Esophagus muscularis mucosa (tissue), 4 donors: ENCODE data around the gene USP27X. TPM values are rescaled to one million over a fixed set of nuclear protein-coding genes. Genes with fewer than 3 reads are reported as not detected.

Source experiments
- DNase-seq: peaks from one replicate; pipeline ENCODE4 v3.0.0-alpha.2; 2017; ENCODE audit errors: extremely low spot score
- H3K27ac ChIP-seq, 4 donors: fragments of 200-600 bp; sonication (generic); replicated peaks in 1 of 4; 1 replicate in 3 of 4; 2 replicates in 1 of 4; pipeline ENCODE4 v1.5.1; 2016 to 2019; ENCODE audit warnings: mild to moderate bottlenecking in 1 of 4
- H3K27me3 ChIP-seq, 4 donors: fragments of 200-600 bp; sonication (generic); one replicate each; pipeline versions ENCODE4 v1.5.1 to v1.6.0; 2016 to 2019
- H3K36me3 ChIP-seq, 4 donors: fragments of 200-600 bp; sonication (generic); one replicate each; pipeline ENCODE4 v1.5.1; 2016 to 2019
- H3K4me1 ChIP-seq, 4 donors: fragments of 200-600 bp; sonication (generic); one replicate each; pipeline ENCODE4 v1.5.1; 2016 to 2019
- H3K4me3 ChIP-seq, 4 donors: fragments of 200-600 bp; sonication (generic); 1 replicate in 2 of 4; 2 replicates in 2 of 4; pipeline ENCODE4 v1.5.1; 2016 to 2019; ENCODE audit warnings: mild to moderate bottlenecking in 4 of 4, moderate library complexity in 1 of 4
- H3K9me3 ChIP-seq, 4 donors: fragments of 200-600 bp; sonication (generic); 1 replicate in 3 of 4; 2 replicates in 1 of 4; pipeline ENCODE4 v1.5.1; 2016 to 2019
- EP300 ChIP-seq: sonication (generic); formaldehyde crosslinking; IDR thresholded peaks from one replicate; pipeline ENCODE4 v1.6.1; 2017; ENCODE audit warnings: antibody characterized with exemption
- POLR2A ChIP-seq: fragments of 450-650 bp; IDR thresholded peaks from one replicate; pipeline ENCODE4 v1.6.1; 2017; ENCODE audit warnings: antibody characterized with exemption, moderate library complexity, mild to moderate bottlenecking, low read depth
- POLR2AphosphoS5 ChIP-seq, 2 donors: sonication (generic); formaldehyde crosslinking; IDR thresholded peaks; one replicate each; pipeline ENCODE4 v1.6.1; 2017; ENCODE audit warnings: antibody characterized with exemption in 2 of 2
- WGBS: methylation state at CpG from one replicate; pipeline ENCODE4 v1.1.5; 2018; 5-methylcytosine and 5-hydroxymethylcytosine counted together
- intact Hi-C: fragments of 100-400 bp; cut with DNase I; formaldehyde crosslinking; loops from one replicate; pipeline ENCODE4 v1.15.1; 2023
- total RNA-seq, 4 donors: library from RNA; depleted of rRNA; stranded (reverse); fragments of >200 nt; gene quantifications; one replicate each; pipeline versions ENCODE4 v1.1.0 to v1.2.1, GENCODE V29; 2016
- TF ChIP-seq, protein P1 (sequence below), 3 experiments: fragments of 200-600 bp in 2 of 3; fragments of 450-650 bp in 1 of 3; sonication (generic) in 2 of 3; IDR thresholded peaks; one replicate each; pipeline ENCODE4 v1.5.1; 2017 to 2019; ENCODE audit warnings: antibody characterized with exemption in 3 of 3, mild to moderate bottlenecking in 2 of 3, moderate library complexity in 1 of 3

USP27X gene
- total RNA-seq, 4 donors from 2014 or later = 2.9 to 5.2 (median 4.5) TPM

DNA sequence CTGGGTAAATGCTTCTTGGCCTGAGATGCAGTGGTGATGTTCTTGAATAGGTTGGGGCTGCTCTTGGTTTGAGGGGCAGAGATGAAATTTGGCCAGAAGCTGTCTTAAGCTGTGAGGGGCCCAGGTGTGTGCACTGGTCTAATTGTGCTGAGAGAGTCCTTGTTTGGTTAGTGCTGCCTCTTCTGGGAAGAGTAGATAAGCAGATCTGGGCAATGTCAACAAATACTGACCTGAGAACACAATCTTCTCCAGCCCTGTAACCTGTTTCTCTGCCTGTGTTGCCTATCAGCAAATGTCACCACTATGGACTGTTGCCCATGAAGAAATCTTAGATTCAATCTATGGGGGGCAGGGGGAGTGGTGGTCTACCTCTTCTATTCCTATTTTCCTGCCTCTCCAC lies 17.2 kb upstream of the USP27X start:
- no peaks in the 10 kb centered on the region for H3K36me3 ChIP-seq
- no peaks in the 10 kb centered on the region for H3K9me3 ChIP-seq
- H3K4me1 ChIP-seq = no peaks in the 10 kb centered on the region
- intact Hi-C loops = no loop called here
- no peak overlapping the region for H3K27ac ChIP-seq
- TF ChIP-seq POLR2A = no peak
- TF ChIP-seq, protein P1, sequence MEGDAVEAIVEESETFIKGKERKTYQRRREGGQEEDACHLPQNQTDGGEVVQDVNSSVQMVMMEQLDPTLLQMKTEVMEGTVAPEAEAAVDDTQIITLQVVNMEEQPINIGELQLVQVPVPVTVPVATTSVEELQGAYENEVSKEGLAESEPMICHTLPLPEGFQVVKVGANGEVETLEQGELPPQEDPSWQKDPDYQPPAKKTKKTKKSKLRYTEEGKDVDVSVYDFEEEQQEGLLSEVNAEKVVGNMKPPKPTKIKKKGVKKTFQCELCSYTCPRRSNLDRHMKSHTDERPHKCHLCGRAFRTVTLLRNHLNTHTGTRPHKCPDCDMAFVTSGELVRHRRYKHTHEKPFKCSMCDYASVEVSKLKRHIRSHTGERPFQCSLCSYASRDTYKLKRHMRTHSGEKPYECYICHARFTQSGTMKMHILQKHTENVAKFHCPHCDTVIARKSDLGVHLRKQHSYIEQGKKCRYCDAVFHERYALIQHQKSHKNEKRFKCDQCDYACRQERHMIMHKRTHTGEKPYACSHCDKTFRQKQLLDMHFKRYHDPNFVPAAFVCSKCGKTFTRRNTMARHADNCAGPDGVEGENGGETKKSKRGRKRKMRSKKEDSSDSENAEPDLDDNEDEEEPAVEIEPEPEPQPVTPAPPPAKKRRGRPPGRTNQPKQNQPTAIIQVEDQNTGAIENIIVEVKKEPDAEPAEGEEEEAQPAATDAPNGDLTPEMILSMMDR (IDR thresholded peaks at IDR 0.05) = no peak
- no peak for TF ChIP-seq POLR2AphosphoS5 (IDR thresholded peaks at IDR 0.05)
- TF ChIP-seq EP300 = no peak
- no peak overlapping the region for H3K4me3 ChIP-seq
- DNase-seq = no peak
- H3K27me3 ChIP-seq = no peaks in the 10 kb centered on the region

DNA sequence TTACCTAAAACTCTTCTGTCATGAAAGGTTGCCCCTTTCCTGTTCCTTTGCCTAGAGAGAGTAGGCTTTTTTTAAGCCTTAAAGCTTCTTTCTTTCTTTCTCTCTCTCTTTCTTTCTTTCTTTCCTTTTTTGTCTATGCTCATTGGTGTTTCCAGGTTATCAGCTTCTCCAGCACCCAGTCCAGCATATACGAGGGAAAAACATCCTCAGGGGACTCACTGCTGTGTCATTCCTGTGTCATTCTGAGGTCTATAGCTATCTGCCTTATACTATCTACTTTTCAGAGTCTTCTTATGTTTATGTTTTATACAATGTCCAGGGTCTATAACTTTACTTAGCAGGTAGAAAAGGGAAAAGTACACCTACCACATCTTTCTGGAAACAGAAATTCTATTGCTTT lies 10.5 kb upstream of the USP27X start:
- no peaks in the 10 kb centered on the region for H3K9me3 ChIP-seq
- WGBS = 35% methylated on average over 1 of the region's 1 CpG
- H3K4me1 ChIP-seq = no peaks in the 10 kb centered on the region
- no peaks in the 10 kb centered on the region for H3K27me3 ChIP-seq
- no peaks in the 10 kb centered on the region for H3K36me3 ChIP-seq
- DNase-seq = no peak
- no peak overlapping the region for H3K27ac ChIP-seq
- no peak for TF ChIP-seq EP300
- no peak for TF ChIP-seq POLR2A
- TF ChIP-seq, protein P1 (IDR thresholded peaks at IDR 0.05) = no peak
- TF ChIP-seq POLR2AphosphoS5 (IDR thresholded peaks at IDR 0.05) = no peak
- intact Hi-C loops = no loop called here
- no peak overlapping the region for H3K4me3 ChIP-seq

DNA sequence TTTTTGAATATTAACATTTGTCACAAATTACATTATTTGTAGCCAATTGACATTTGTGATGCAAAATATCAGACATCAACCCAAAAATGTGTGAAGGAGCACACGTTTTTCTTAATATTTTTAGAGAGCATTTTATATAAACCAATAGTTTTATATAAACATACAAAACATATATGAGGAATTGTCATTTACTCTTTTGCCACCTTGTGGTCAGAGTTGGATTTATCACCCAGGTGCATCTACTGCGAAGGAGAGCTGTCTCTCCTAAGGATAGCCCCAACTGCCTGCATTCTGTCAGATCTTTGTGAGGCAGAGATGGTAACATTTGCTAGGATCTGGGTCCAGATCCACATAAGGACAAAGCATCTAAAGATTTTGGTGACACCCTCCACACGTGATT lies 2.5 kb upstream of the USP27X start:
- no peak for DNase-seq
- H3K27me3 ChIP-seq = peaks cover 0 to 4% (median 0%) of the 10 kb centered on the region in 4 donors
- intact Hi-C loops = no loop called here
- no peaks in the 10 kb centered on the region for H3K36me3 ChIP-seq
- H3K27ac ChIP-seq = peak overlapping the region in 2 of 4 donors; percentile 86 to 87
- H3K9me3 ChIP-seq = no peaks in the 10 kb centered on the region
- WGBS = 2% methylated on average over 3 of the region's 3 CpGs
- H3K4me1 ChIP-seq = peaks cover 11 to 36% (median 34%) of the 10 kb centered on the region in 4 donors
- H3K4me3 ChIP-seq = no peak overlapping the region
- no peak for TF ChIP-seq POLR2AphosphoS5 (IDR thresholded peaks at IDR 0.05)
- TF ChIP-seq POLR2A = no peak
- TF ChIP-seq, protein P1 (IDR thresholded peaks at IDR 0.05) = peak; percentile 44 to 51 (median 46)

DNA sequence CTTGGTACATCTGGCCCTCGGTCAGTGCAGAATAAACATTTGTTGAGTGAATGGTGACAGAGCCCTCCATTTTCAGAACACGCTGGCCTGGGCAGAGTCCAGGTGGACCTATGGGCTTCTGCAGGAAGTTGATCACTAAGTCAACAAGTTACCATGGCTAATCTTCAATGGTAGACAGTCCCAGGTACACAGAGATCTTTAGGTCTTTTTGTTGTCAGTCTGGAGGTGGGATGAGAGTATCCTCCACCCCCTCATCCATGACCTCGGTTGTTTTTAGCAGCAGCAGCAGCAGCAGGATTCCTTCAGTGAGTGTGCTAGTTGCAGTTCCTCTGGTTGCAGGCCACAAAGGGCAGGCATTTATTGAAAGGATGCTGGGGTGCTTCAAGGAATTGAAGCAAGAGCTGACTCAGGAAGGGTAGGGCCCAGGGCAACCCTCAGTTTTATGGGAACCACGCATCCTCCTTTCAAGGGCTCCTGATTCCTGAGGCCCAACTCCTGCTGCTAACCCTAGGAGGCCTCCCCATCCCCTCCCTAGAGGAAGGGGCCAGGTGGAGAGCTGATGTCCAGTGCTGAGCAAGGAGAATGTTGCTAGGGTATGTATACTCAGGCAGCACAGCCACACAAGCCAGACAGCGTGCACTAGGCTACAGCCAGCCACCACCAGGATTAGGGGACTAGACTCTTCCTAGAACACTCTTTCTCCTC lies 1.7 kb upstream of the USP27X start:
- peak overlapping the region in 1 of 4 donors; percentile 65 for H3K4me3 ChIP-seq
- WGBS = 69% methylated on average over 4 of the region's 5 CpGs
- no peak for DNase-seq
- peak overlapping the region; percentile 84 to 87 (median 86) for H3K27ac ChIP-seq
- intact Hi-C loops = no loop called here
- no peaks in the 10 kb centered on the region for H3K9me3 ChIP-seq
- TF ChIP-seq, protein P1 (IDR thresholded peaks at IDR 0.05) = no peak
- TF ChIP-seq EP300 (no peak), POLR2A (no peak), POLR2AphosphoS5 (IDR thresholded peaks at IDR 0.05) (no peak)
- peaks cover 11 to 38% (median 35%) of the 10 kb centered on the region in 4 donors for H3K4me1 ChIP-seq
- H3K27me3 ChIP-seq = peaks cover 0 to 4% (median 0%) of the 10 kb centered on the region in 4 donors
- no peaks in the 10 kb centered on the region for H3K36me3 ChIP-seq
